ENCODE results near the gene KIAA1217.

The KIAA1217 gene

GRCh38 chr10:24251547-24251946 is 42.6 kb downstream of the KIAA1217 start:
- CTCF ChIA-PET, result interaction anchor here (1.0 to 1.2 kb wide), 2 partner anchors 55 to 257 kb away, joined by 3 to 4 read pairs; no protein-coding TSS in a partner anchor
- POLR2A ChIA-PET, result no interaction called here
- no peak for DNase-seq (ENCODE audit: low read depth, low spot score)
- H3K4me3 ChIP-seq (ENCODE audit: low read depth, low read length), result no peak overlapping the region
- TF ChIP-seq CTCF (IDR thresholded peaks at IDR 0.05; ENCODE audit: insufficient read depth, low read length, missing control alignments), result no peak

- POLR2A ChIA-PET, result interaction anchor here (1.0 kb wide), 1 partner anchor 18 kb away, joined by 3 read pairs; no protein-coding TSS in a partner anchor
- CTCF ChIA-PET, result interaction anchor here (0.9 to 1.4 kb wide), 2 partner anchors 12 to 263 kb away, joined by 3 to 4 read pairs; no protein-coding TSS in a partner anchor
- DNase-seq (ENCODE audit: low read depth, low spot score), result no peak
- TF ChIP-seq CTCF (IDR thresholded peaks at IDR 0.05; ENCODE audit: insufficient read depth, low read length, missing control alignments), result no peak
- H3K4me3 ChIP-seq (ENCODE audit: low read depth, low read length), result no peak overlapping the region
These were observed 45.2 kb downstream of the KIAA1217 start for GRCh38 chr10:24254180-24254579.

- TF ChIP-seq CTCF (IDR thresholded peaks at IDR 0.05; ENCODE audit: insufficient read depth, low read length, missing control alignments), result no peak
- CTCF ChIA-PET, result interaction anchor here (1.4 kb wide), 1 partner anchor 262 kb away, joined by 4 read pairs; no protein-coding TSS in a partner anchor
- no peak overlapping the region for H3K4me3 ChIP-seq (ENCODE audit: low read depth, low read length)
- POLR2A ChIA-PET, result interaction anchor here (0.7 to 1.0 kb wide), 2 partner anchors 12 to 17 kb away, joined by 3 to 6 read pairs; no protein-coding TSS in a partner anchor
- no peak for DNase-seq (ENCODE audit: low read depth, low spot score)
These were observed 46.4 kb downstream of the KIAA1217 start for GRCh38 chr10:24255115-24255880.

GRCh38 chr10:24255881-24256311 is 47.0 kb downstream of the KIAA1217 start:
- H3K4me3 ChIP-seq (ENCODE audit: low read depth, low read length), result no peak overlapping the region
- ChIA-PET POLR2A (no interaction called here), CTCF (no interaction called here)
- no peak for DNase-seq (ENCODE audit: low read depth, low spot score)
- no peak for TF ChIP-seq CTCF (IDR thresholded peaks at IDR 0.05; ENCODE audit: insufficient read depth, low read length, missing control alignments)

GRCh38 chr10:24256619-24257107 is 47.7 kb downstream of the KIAA1217 start:
- no peak for DNase-seq (ENCODE audit: low read depth, low spot score)
- CTCF ChIA-PET, result no interaction called here
- no peak for TF ChIP-seq CTCF (IDR thresholded peaks at IDR 0.05; ENCODE audit: insufficient read depth, low read length, missing control alignments)
- H3K4me3 ChIP-seq (ENCODE audit: low read depth, low read length), result no peak overlapping the region
- POLR2A ChIA-PET, result no interaction called here

- no peak for TF ChIP-seq CTCF (IDR thresholded peaks at IDR 0.05; ENCODE audit: insufficient read depth, low read length, missing control alignments)
- DNase-seq (ENCODE audit: low read depth, low spot score), result no peak
- ChIA-PET POLR2A (no interaction called here), CTCF (no interaction called here)
- no peak overlapping the region for H3K4me3 ChIP-seq (ENCODE audit: low read depth, low read length)
These were observed 48.6 kb downstream of the KIAA1217 start for GRCh38 chr10:24257588-24257987.
